Measurements from ENCODE around the gene TSPAN18.

DNA sequence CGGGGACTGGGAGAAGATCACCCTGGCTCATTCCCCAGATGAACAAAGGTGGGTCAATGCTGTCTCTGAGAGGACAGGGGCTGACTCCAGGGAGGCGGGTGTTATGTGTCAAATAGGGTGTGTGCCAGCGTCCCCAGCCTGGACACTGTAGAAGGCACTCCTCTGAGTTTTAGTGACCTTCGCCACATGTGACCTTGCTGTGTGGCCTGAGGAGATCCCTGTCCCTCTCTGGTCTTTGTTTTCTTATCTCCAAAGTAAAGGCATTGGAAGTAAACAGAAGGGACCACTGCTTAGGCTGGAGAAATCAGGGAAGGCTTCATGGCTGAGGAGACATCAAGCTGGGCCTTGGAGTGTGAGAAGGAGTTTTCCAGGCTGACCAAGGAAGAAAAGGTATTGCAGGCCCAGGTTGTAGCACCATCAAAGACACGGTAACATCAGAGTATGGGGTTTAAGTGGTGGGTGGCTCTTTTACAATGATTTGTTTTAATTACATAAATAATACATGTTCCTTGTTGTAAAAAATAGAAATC is 149.5 kb downstream of the TSPAN18 start:
- TF ChIP-seq, protein P1, sequence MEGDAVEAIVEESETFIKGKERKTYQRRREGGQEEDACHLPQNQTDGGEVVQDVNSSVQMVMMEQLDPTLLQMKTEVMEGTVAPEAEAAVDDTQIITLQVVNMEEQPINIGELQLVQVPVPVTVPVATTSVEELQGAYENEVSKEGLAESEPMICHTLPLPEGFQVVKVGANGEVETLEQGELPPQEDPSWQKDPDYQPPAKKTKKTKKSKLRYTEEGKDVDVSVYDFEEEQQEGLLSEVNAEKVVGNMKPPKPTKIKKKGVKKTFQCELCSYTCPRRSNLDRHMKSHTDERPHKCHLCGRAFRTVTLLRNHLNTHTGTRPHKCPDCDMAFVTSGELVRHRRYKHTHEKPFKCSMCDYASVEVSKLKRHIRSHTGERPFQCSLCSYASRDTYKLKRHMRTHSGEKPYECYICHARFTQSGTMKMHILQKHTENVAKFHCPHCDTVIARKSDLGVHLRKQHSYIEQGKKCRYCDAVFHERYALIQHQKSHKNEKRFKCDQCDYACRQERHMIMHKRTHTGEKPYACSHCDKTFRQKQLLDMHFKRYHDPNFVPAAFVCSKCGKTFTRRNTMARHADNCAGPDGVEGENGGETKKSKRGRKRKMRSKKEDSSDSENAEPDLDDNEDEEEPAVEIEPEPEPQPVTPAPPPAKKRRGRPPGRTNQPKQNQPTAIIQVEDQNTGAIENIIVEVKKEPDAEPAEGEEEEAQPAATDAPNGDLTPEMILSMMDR (IDR thresholded peaks at IDR 0.05): no peak
- TF ChIP-seq POLR2AphosphoS5 (IDR thresholded peaks at IDR 0.05): no peak
- TF ChIP-seq POLR2A (IDR thresholded peaks at IDR 0.05): no peak

Measured in stomach (tissue), 4 donors.